B cell (primary cell): Measurements from ENCODE around the gene SLC28A3. TPM values are rescaled to one million over a fixed set of nuclear protein-coding genes. Genes with fewer than 3 reads are reported as not detected.

ENCODE experiments used
- ATAC-seq: fragments of 200-7000 bp; cut with Tn5 transposase; one replicate; pipeline ENCODE4 v1.10.0; 2021; ENCODE audit warnings: low read depth, mild to moderate bottlenecking, moderate number of reproducible peaks, moderate library complexity
- CTCF ChIA-PET: fragments of 350-600 bp; sonication (Branson Sonifier 250); formaldehyde crosslinking; loops from one replicate; lab custom pipeline; 2021; ENCODE audit warnings: antibody characterized with exemption, inconsistent platforms; lab: Charles Lee
- POLR2A ChIA-PET: fragments of 350-600 bp; sonication (Branson Sonifier 250); formaldehyde crosslinking; loops from one replicate; lab custom pipeline; 2021; ENCODE audit warnings: antibody characterized with exemption; lab: Charles Lee
- DNase-seq: peaks from one replicate; pipeline ENCODE4 v3.0.0; 2013
- H2AFZ ChIP-seq: 2 replicates; pipeline ENCODE4 v1.6.1; 2012; ENCODE audit warnings: mild to moderate bottlenecking, low read depth, low read length; ENCODE audit not compliant: insufficient read depth, poor library complexity, severe bottlenecking
- H3K27ac ChIP-seq, 2 donors: 1 replicate in 1 of 2; 2 replicates in 1 of 2; pipeline ENCODE4 v1.5.1; 2012 to 2013; ENCODE audit warnings: low read length in 2 of 2, mild to moderate bottlenecking in 2 of 2, moderate library complexity in 1 of 2
- H3K27me3 ChIP-seq, 4 experiments: fragments of 200-600 bp in 1 of 4; sonication (generic) in 1 of 4; replicated peaks in 1 of 4; 1 replicate in 2 of 4; 2 replicates in 2 of 4; pipeline versions ENCODE4 v1.6.1 to v1.7.0; 2013 to 2016; ENCODE audit warnings: low read length in 3 of 4, mild to moderate bottlenecking in 2 of 4, mixed read lengths in 1 of 4, moderate library complexity in 1 of 4; ENCODE audit not compliant: insufficient read depth in 4 of 4, control insufficient read depth in 3 of 4; ENCODE audit errors: control extremely low read depth in 1 of 4
- H3K36me3 ChIP-seq, 2 experiments: replicated peaks in 1 of 2; 1 replicate in 1 of 2; 2 replicates in 1 of 2; pipeline versions ENCODE4 v1.6.1 to v1.7.1; 2013; ENCODE audit warnings: low read length in 1 of 2; ENCODE audit not compliant: insufficient read depth in 2 of 2, control insufficient read depth in 1 of 2; ENCODE audit errors: control extremely low read depth in 1 of 2, extremely low read depth in 1 of 2
- H3K4me1 ChIP-seq, 2 donors: fragments of 200-600 bp in 1 of 2; sonication (generic) in 1 of 2; 1 replicate in 1 of 2; 2 replicates in 1 of 2; pipeline versions ENCODE4 v1.5.1 to v1.6.1; 2013 to 2017; ENCODE audit warnings: low read length in 2 of 2; ENCODE audit not compliant: control insufficient read depth in 2 of 2, insufficient read depth in 2 of 2
- H3K4me2 ChIP-seq: replicated peaks from 2 replicates; pipeline ENCODE3; 2012; ENCODE audit warnings: mild to moderate bottlenecking, low read depth, low read length; ENCODE audit not compliant: poor library complexity, severe bottlenecking
- H3K4me3 ChIP-seq, 5 experiments: fragments of 200-600 bp in 1 of 5; sonication (generic) in 1 of 5; 1 replicate in 3 of 5; 2 replicates in 2 of 5; pipeline versions ENCODE4 v1.5.1 to v1.7.0; 2011 to 2016; ENCODE audit warnings: low read length in 4 of 5, mild to moderate bottlenecking in 4 of 5, low read depth in 2 of 5, control low read depth in 1 of 5, moderate library complexity in 1 of 5; ENCODE audit not compliant: insufficient read depth in 1 of 5; ENCODE audit errors: control extremely low read depth in 1 of 5, extremely low read depth in 1 of 5
- H3K79me2 ChIP-seq: fragments of 200-600 bp; sonication (generic); one replicate; pipeline ENCODE4 v1.6.0; 2016; ENCODE audit warnings: low read length; ENCODE audit not compliant: control insufficient read depth, insufficient read depth
- H3K9ac ChIP-seq: fragments of 200-600 bp; sonication (generic); 2 replicates; pipeline ENCODE4 v1.6.1; 2017; ENCODE audit warnings: mild to moderate bottlenecking, low read length, moderate library complexity
- H3K9me3 ChIP-seq, 3 donors: one replicate each; pipeline versions ENCODE4 v1.6.1 to v1.7.1; 2013; ENCODE audit warnings: low read length in 2 of 3; ENCODE audit not compliant: control insufficient read depth in 2 of 3, insufficient read depth in 1 of 3; ENCODE audit errors: control extremely low read depth in 1 of 3
- H4K20me1 ChIP-seq: 2 replicates; pipeline ENCODE4 v1.6.0; 2012; ENCODE audit warnings: mild to moderate bottlenecking, low read length; ENCODE audit not compliant: insufficient read depth, control insufficient read depth, poor library complexity, severe bottlenecking
- H3K27ac Mint-ChIP-seq: one replicate; pipeline ENCODE4 v1.8.0; 2021; ENCODE audit warnings: mixed read lengths
- H3K27me3 Mint-ChIP-seq: one replicate; pipeline ENCODE4 v1.8.0; 2021; ENCODE audit warnings: mixed read lengths
- H3K4me1 Mint-ChIP-seq: one replicate; pipeline ENCODE4 v1.8.0; 2021; ENCODE audit warnings: mixed read lengths
- H3K4me3 Mint-ChIP-seq: one replicate; pipeline ENCODE4 v1.8.0; 2021; ENCODE audit warnings: mixed read lengths
- H3K9me3 Mint-ChIP-seq: one replicate; pipeline ENCODE4 v1.8.0; 2022; ENCODE audit warnings: mixed read lengths; ENCODE audit not compliant: insufficient read depth
- CTCF ChIP-seq: fragments of 200-600 bp; IDR thresholded peaks from one replicate; pipeline ENCODE4 v1.8.0; 2022; ENCODE audit warnings: antibody characterized with exemption, mild to moderate bottlenecking
- EZH2 ChIP-seq: IDR thresholded peaks from 2 replicates; pipeline ENCODE4 v1.6.1; 2012; ENCODE audit warnings: borderline replicate concordance, low read depth, mild to moderate bottlenecking, moderate library complexity, low read length; ENCODE audit not compliant: insufficient read depth, poor library complexity, severe bottlenecking
- WGBS: methylation state at CpG from one replicate; pipeline ENCODE4 v1.1.5; 2013; ENCODE audit warnings: missing lambda C conversion rate; ENCODE audit not compliant: insufficient coverage; 5-methylcytosine and 5-hydroxymethylcytosine counted together
- intact Hi-C: fragments of 100-400 bp; cut with micrococcal nuclease; formaldehyde crosslinking; loops from one replicate; pipeline ENCODE4 v1.10.0; 2022
- polyA plus RNA-seq: library from polyadenylated mRNA; depleted of rRNA; stranded (reverse); fragments of >200 nt; gene quantifications from 2 replicates; pipeline ENCODE4 v1.2.3, GENCODE V29; 2012
- total RNA-seq, 2 donors: library from RNA; stranded (reverse); fragments of 120-200 nt in 1 of 2; gene quantifications; 1 replicate in 1 of 2; 2 replicates in 1 of 2; pipeline versions ENCODE4 v1.2.3 to v1.2.4, GENCODE V29; 2013 to 2022

SLC28A3 gene
- total and polyA plus RNA-seq, 2 donors (not counting 1 experiment from before 2014, with no cell fraction given) = not detected

- WGBS = 83% methylated on average over 1 of the region's 3 CpGs
- DNase-seq = no peak
- H3K4me1 Mint-ChIP-seq = peaks cover 5% of the 10 kb centered on the region
- TF ChIP-seq EZH2 (no peak), CTCF (no peak)
- POLR2A ChIA-PET = no interaction called here
- Histone ChIP-seq H3K27ac (no peak overlapping the region), H3K4me3 (no peak overlapping the region), H2AFZ (no peak overlapping the region), H3K9ac (no peak overlapping the region), H3K27me3 (peaks cover 0 to 4% (median 1%) of the 10 kb centered on the region in 4 experiments), H4K20me1 (no peaks in the 10 kb centered on the region), H3K79me2 (no peaks in the 10 kb centered on the region), H3K4me2 (no peak overlapping the region), H3K9me3 (no peaks in the 10 kb centered on the region), H3K36me3 (no peaks in the 10 kb centered on the region), H3K4me1 (peaks cover 5 to 10% of the 10 kb centered on the region in 2 donors)
- no peak for ATAC-seq
- no peaks in the 10 kb centered on the region for H3K9me3 Mint-ChIP-seq
- peaks cover 13% of the 10 kb centered on the region for H3K27me3 Mint-ChIP-seq
- CTCF ChIA-PET = interaction anchor here (0.5 to 1.6 kb wide), 8 partner anchors 8 to 343 kb away, joined by 3 to 8 read pairs (median 4); partner anchors contain the start of gene KIF27
- H3K4me3 Mint-ChIP-seq = no peak overlapping the region
- intact Hi-C loops = loop anchor here (5.0 kb wide), 1 partner anchor 642 kb away; the partner anchor contains the start of gene IDNK
- no peak overlapping the region for H3K27ac Mint-ChIP-seq
These were observed 76.1 kb downstream of the SLC28A3 start for GRCh38 chr9:84264307-84265029.
